Trophoblast cell (in vitro differentiated cells and primary cell): ENCODE results near the gene TCOF1.

ENCODE experiments used
- DNase-seq, 2 donors: peaks; one replicate each; pipeline ENCODE4 v3.0.0-alpha.2; 2016
- H2AFZ ChIP-seq: 2 replicates; pipeline ENCODE4 v1.6.1; 2013; ENCODE audit warnings: low read length, moderate library complexity, mild to moderate bottlenecking; ENCODE audit not compliant: insufficient read depth, poor library complexity
- H2AK5ac ChIP-seq: 2 replicates; pipeline ENCODE4 v1.6.1; 2013; ENCODE audit warnings: mild to moderate bottlenecking, low read length
- H2BK120ac ChIP-seq: 2 replicates; pipeline ENCODE4 v1.6.1; 2013; ENCODE audit warnings: low read length, mild to moderate bottlenecking, moderate library complexity; ENCODE audit not compliant: insufficient read depth, poor library complexity
- H2BK12ac ChIP-seq: 2 replicates; pipeline ENCODE4 v1.6.1; 2013; ENCODE audit warnings: mild to moderate bottlenecking, low read length, moderate library complexity
- H2BK5ac ChIP-seq: 2 replicates; pipeline ENCODE4 v1.6.1; 2013; ENCODE audit warnings: low read length, low read depth, moderate library complexity, mild to moderate bottlenecking; ENCODE audit not compliant: poor library complexity
- H3K14ac ChIP-seq: 2 replicates; pipeline ENCODE4 v1.6.1; 2013; ENCODE audit warnings: mild to moderate bottlenecking, low read length
- H3K18ac ChIP-seq: 2 replicates; pipeline ENCODE4 v1.6.1; 2013; ENCODE audit warnings: mild to moderate bottlenecking, low read length
- H3K23ac ChIP-seq: 2 replicates; pipeline ENCODE4 v1.6.1; 2013; ENCODE audit warnings: low read length
- H3K27ac ChIP-seq: 2 replicates; pipeline ENCODE4 v1.5.1; 2013; ENCODE audit warnings: low read depth, mild to moderate bottlenecking, inconsistent platforms, low read length, moderate library complexity
- H3K27me3 ChIP-seq: 2 replicates; pipeline ENCODE4 v1.6.1; 2013; ENCODE audit warnings: inconsistent platforms, mild to moderate bottlenecking, low read length, moderate library complexity; ENCODE audit not compliant: insufficient read depth
- H3K36me3 ChIP-seq, 2 experiments: 1 replicate in 1 of 2; 2 replicates in 1 of 2; pipeline ENCODE4 v1.6.1; 2013; ENCODE audit warnings: low read length in 2 of 2, mild to moderate bottlenecking in 2 of 2, moderate library complexity in 1 of 2; ENCODE audit not compliant: insufficient read depth in 2 of 2, control insufficient read depth in 1 of 2
- H3K4ac ChIP-seq: 2 replicates; pipeline ENCODE4 v1.6.1; 2013; ENCODE audit warnings: low read depth, mild to moderate bottlenecking, low read length, moderate library complexity
- H3K4me1 ChIP-seq, 2 experiments: 1 replicate in 1 of 2; 2 replicates in 1 of 2; pipeline ENCODE4 v1.6.1; 2013; ENCODE audit warnings: low read length in 2 of 2, mild to moderate bottlenecking in 2 of 2, moderate library complexity in 1 of 2; ENCODE audit not compliant: insufficient read depth in 2 of 2, control insufficient read depth in 1 of 2
- H3K4me2 ChIP-seq: 2 replicates; pipeline ENCODE4 v1.6.1; 2013; ENCODE audit warnings: inconsistent platforms, mild to moderate bottlenecking, low read length, moderate library complexity
- H3K4me3 ChIP-seq: 2 replicates; pipeline ENCODE4 v1.5.1; 2013; ENCODE audit warnings: mild to moderate bottlenecking, low read depth, low read length, inconsistent platforms
- H3K79me1 ChIP-seq: one replicate; pipeline ENCODE4 v1.6.1; 2013; ENCODE audit warnings: low read length
- H3K79me2 ChIP-seq: 2 replicates; pipeline ENCODE4 v1.6.1; 2013; ENCODE audit warnings: low read length, mild to moderate bottlenecking; ENCODE audit not compliant: control insufficient read depth, insufficient read depth, poor library complexity
- H3K9ac ChIP-seq: 2 replicates; pipeline ENCODE4 v1.6.1; 2013; ENCODE audit warnings: mild to moderate bottlenecking, low read length
- H3K9me3 ChIP-seq: 2 replicates; pipeline ENCODE4 v1.6.1; 2013; ENCODE audit warnings: low read depth, mild to moderate bottlenecking, control low read depth, inconsistent platforms, low read length; ENCODE audit not compliant: insufficient read depth
- H4K12ac ChIP-seq: 2 replicates; pipeline ENCODE4 v1.6.1; 2013; ENCODE audit warnings: low read depth, mild to moderate bottlenecking, low read length, moderate library complexity
- H4K8ac ChIP-seq: 2 replicates; pipeline ENCODE4 v1.6.1; 2013; ENCODE audit warnings: low read depth, mild to moderate bottlenecking, low read length, moderate library complexity
- H4K91ac ChIP-seq: one replicate; pipeline ENCODE4 v1.6.1; 2013; ENCODE audit warnings: low read depth, mild to moderate bottlenecking, low read length, moderate library complexity
- WGBS: extraction: QIAGEN DNeasy Blood & Tissue Kit; methylation state at CpG from one replicate; pipeline ENCODE4 v1.1.7; 2013; ENCODE audit warnings: missing lambda C conversion rate; ENCODE audit not compliant: insufficient read length, insufficient coverage; ENCODE audit errors: extremely low coverage; 5-methylcytosine and 5-hydroxymethylcytosine counted together

TCOF1 gene

GRCh38 chr5:150341331-150341730, 16.2 kb upstream of the TCOF1 start:
- Histone ChIP-seq H4K91ac (no peak overlapping the region), H2BK5ac (no peak overlapping the region), H2AFZ (no peak overlapping the region), H3K14ac (no peak overlapping the region), H3K36me3 (no peaks in the 10 kb centered on the region), H3K4me2 (no peak overlapping the region), H3K9ac (no peak overlapping the region), H3K27me3 (no peaks in the 10 kb centered on the region), H2BK12ac (no peak overlapping the region), H3K9me3 (no peaks in the 10 kb centered on the region), H3K27ac (no peak overlapping the region), H3K79me2 (no peaks in the 10 kb centered on the region), H3K23ac (no peak overlapping the region), H3K4me1 (no peaks in the 10 kb centered on the region), H2BK120ac (no peak overlapping the region), H3K18ac (no peak overlapping the region), H4K12ac (no peak overlapping the region), H3K4ac (no peak overlapping the region), H4K8ac (no peak overlapping the region), H2AK5ac (no peak overlapping the region), H3K4me3 (no peak overlapping the region), H3K79me1 (no peaks in the 10 kb centered on the region)
- no peak for DNase-seq
- WGBS: no CpG with 5 or more reads among the region's 4 CpGs

DNA sequence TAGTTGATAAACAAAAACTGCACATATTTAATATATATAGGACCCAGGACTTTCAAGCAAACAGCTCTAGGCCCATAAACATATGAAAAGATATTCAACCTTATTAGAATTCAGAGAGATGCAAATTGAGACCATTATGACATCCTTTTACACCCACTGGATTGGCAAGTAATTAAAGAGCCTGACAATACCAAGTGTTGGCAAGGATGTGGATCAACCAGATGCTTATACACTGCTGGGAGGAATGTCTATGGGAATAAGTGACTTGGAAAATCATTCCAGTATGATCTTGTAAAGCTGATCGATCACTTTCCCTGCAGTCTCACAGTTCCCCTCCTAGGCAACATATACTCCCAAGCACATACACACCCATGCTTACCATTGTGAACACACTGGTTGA, 15.5 kb upstream of the TCOF1 start:
- Histone ChIP-seq H3K9me3 (no peaks in the 10 kb centered on the region), H3K18ac (no peak overlapping the region), H4K8ac (no peak overlapping the region), H4K91ac (no peak overlapping the region), H2AFZ (no peak overlapping the region), H2BK5ac (no peak overlapping the region), H3K79me2 (no peaks in the 10 kb centered on the region), H3K14ac (no peak overlapping the region), H3K23ac (no peak overlapping the region), H3K79me1 (no peaks in the 10 kb centered on the region), H2BK12ac (no peak overlapping the region), H3K4ac (no peak overlapping the region), H3K4me2 (no peak overlapping the region), H3K27me3 (no peaks in the 10 kb centered on the region), H3K4me3 (no peak overlapping the region), H3K36me3 (no peaks in the 10 kb centered on the region), H3K9ac (no peak overlapping the region), H4K12ac (no peak overlapping the region), H2BK120ac (no peak overlapping the region), H2AK5ac (no peak overlapping the region), H3K27ac (no peak overlapping the region), H3K4me1 (no peaks in the 10 kb centered on the region)
- WGBS: no CpG with 5 or more reads among the region's 1 CpG
- DNase-seq: no peak

- H3K79me1 ChIP-seq: no peaks in the 10 kb centered on the region
These were observed 14.9 kb upstream of the TCOF1 start for GRCh38 chr5:150342583-150342982.

GRCh38 chr5:150343994-150344631, 13.4 kb upstream of the TCOF1 start:
- Histone ChIP-seq H3K4ac (no peak overlapping the region), H4K8ac (no peak overlapping the region), H2BK120ac (no peak overlapping the region)

More at GRCh38 chr5:150342583-150342982, 14.9 kb upstream of the TCOF1 start:
- H3K9me3 ChIP-seq: no peaks in the 10 kb centered on the region
- no peaks in the 10 kb centered on the region for H3K27me3 ChIP-seq
- no peak for DNase-seq
- H3K79me2 ChIP-seq: no peaks in the 10 kb centered on the region
- no peak overlapping the region for H4K8ac ChIP-seq
- H3K4me1 ChIP-seq: no peaks in the 10 kb centered on the region
- no peak overlapping the region for H3K4me3 ChIP-seq
- H2BK12ac ChIP-seq: no peak overlapping the region
- no peak overlapping the region for H2BK120ac ChIP-seq
- H3K9ac ChIP-seq: no peak overlapping the region
- no peak overlapping the region for H3K14ac ChIP-seq
- no peak overlapping the region for H4K91ac ChIP-seq
- H3K36me3 ChIP-seq: no peaks in the 10 kb centered on the region
- no peak overlapping the region for H4K12ac ChIP-seq
- H3K27ac ChIP-seq: no peak overlapping the region
- no peak overlapping the region for H2BK5ac ChIP-seq
- H3K23ac ChIP-seq: no peak overlapping the region
- H3K18ac ChIP-seq: no peak overlapping the region
- H2AK5ac ChIP-seq: no peak overlapping the region
- no peak overlapping the region for H2AFZ ChIP-seq
- no peak overlapping the region for H3K4ac ChIP-seq
- no peak overlapping the region for H3K4me2 ChIP-seq
- no CpG with 5 or more reads among the region's 5 CpGs for WGBS

More at GRCh38 chr5:150343994-150344631, 13.4 kb upstream of the TCOF1 start:
- Histone ChIP-seq H3K36me3 (no peaks in the 10 kb centered on the region), H2BK5ac (no peak overlapping the region), H4K91ac (no peak overlapping the region), H3K79me1 (no peaks in the 10 kb centered on the region), H3K9ac (no peak overlapping the region), H3K79me2 (no peaks in the 10 kb centered on the region), H3K4me1 (no peaks in the 10 kb centered on the region), H3K9me3 (no peaks in the 10 kb centered on the region), H2AK5ac (no peak overlapping the region), H3K27me3 (no peaks in the 10 kb centered on the region), H4K12ac (no peak overlapping the region), H3K14ac (no peak overlapping the region), H3K18ac (no peak overlapping the region), H2AFZ (no peak overlapping the region), H3K4me3 (no peak overlapping the region), H3K23ac (peak overlapping the region; percentile 22), H2BK12ac (no peak overlapping the region), H3K4me2 (no peak overlapping the region), H3K27ac (no peak overlapping the region)
- no CpG with 5 or more reads among the region's 7 CpGs for WGBS
- DNase-seq: no peak
